H1 (cell line): Measurements from ENCODE around the gene PTH2R. TPM values are rescaled to one million over a fixed set of nuclear protein-coding genes. Genes with fewer than 3 reads are reported as not detected.

Source experiments
- CTCF ChIA-PET: fragments of 300-600 bp; sonication (Branson Sonifier 250); formaldehyde crosslinking; loops from one replicate; lab custom pipeline; 2021; ENCODE audit not compliant: partially characterized antibody; lab: Charles Lee
- POLR2A ChIA-PET: fragments of 300-600 bp; sonication (Branson Sonifier 250); formaldehyde crosslinking; loops from one replicate; lab custom pipeline; 2021; ENCODE audit warnings: inconsistent platforms; ENCODE audit not compliant: partially characterized antibody; lab: Charles Lee
- DNase-seq, 2 experiments: peaks; one replicate each; pipeline versions ENCODE4 v3.0.0 to v3.0.0-alpha.2; 2010 to 2022; ENCODE audit warnings: low spot score in 2 of 2, low read depth in 1 of 2, mixed read lengths in 1 of 2
- FAIRE-seq: peaks from 2 replicates; lab custom pipeline; 2011; peaks lifted over from hg19 to GRCh38; lab: Jason Lieb, UNC
- H2AFZ ChIP-seq: 2 replicates; pipeline ENCODE4 v1.8.1; 2012; ENCODE audit warnings: low read length, inconsistent platforms
- H2AK5ac ChIP-seq: 2 replicates; pipeline ENCODE4 v1.6.1; 2013; ENCODE audit warnings: low read depth, low read length
- H2BK120ac ChIP-seq: replicated peaks from 2 replicates; pipeline ENCODE3; 2013; ENCODE audit warnings: low read depth, low read length, inconsistent platforms
- H2BK12ac ChIP-seq: 2 replicates; pipeline ENCODE4 v1.6.1; 2013; ENCODE audit warnings: low read depth, low read length
- H2BK15ac ChIP-seq: 2 replicates; pipeline ENCODE4 v1.6.1; 2013; ENCODE audit warnings: low read length
- H2BK20ac ChIP-seq: 2 replicates; pipeline ENCODE4 v1.6.1; 2013; ENCODE audit warnings: low read length
- H2BK5ac ChIP-seq: 2 replicates; pipeline ENCODE4 v1.6.1; 2013; ENCODE audit warnings: low read depth, low read length
- H3K14ac ChIP-seq: 2 replicates; pipeline ENCODE4 v1.6.1; 2013; ENCODE audit warnings: inconsistent platforms; ENCODE audit not compliant: insufficient read length
- H3K18ac ChIP-seq: 2 replicates; pipeline ENCODE4 v1.6.1; 2013; ENCODE audit warnings: low read length; ENCODE audit errors: extremely low read depth
- H3K23ac ChIP-seq: 2 replicates; pipeline ENCODE4 v1.6.1; 2013; ENCODE audit warnings: inconsistent platforms; ENCODE audit not compliant: insufficient read length
- H3K23me2 ChIP-seq: 2 replicates; pipeline ENCODE4 v1.6.1; 2013; ENCODE audit warnings: low read depth, low read length
- H3K27ac ChIP-seq: 2 replicates; pipeline ENCODE4 v1.6.1; 2011; ENCODE audit warnings: low read depth, low read length, inconsistent platforms
- H3K27me3 ChIP-seq, 4 experiments: replicated peaks in 1 of 4; 1 replicate in 1 of 4; 2 replicates in 3 of 4; pipeline versions ENCODE4 v1.6.1 to v1.8.1; 2011 to 2013; ENCODE audit warnings: low read length in 3 of 4, mild to moderate bottlenecking in 3 of 4, inconsistent platforms in 2 of 4, mixed read lengths in 2 of 4, moderate library complexity in 1 of 4; ENCODE audit not compliant: control insufficient read depth in 3 of 4, insufficient read depth in 3 of 4; ENCODE audit errors: extremely low read depth in 1 of 4
- H3K36me3 ChIP-seq, 4 experiments: 2 replicates each; pipeline versions ENCODE4 v1.6.1 to v1.8.1; 2011 to 2013; ENCODE audit warnings: mild to moderate bottlenecking in 4 of 4, low read length in 3 of 4, moderate library complexity in 2 of 4, control low read depth in 1 of 4, inconsistent platforms in 1 of 4; ENCODE audit not compliant: insufficient read depth in 4 of 4, control insufficient read depth in 2 of 4
- H3K4ac ChIP-seq: replicated peaks from 2 replicates; pipeline ENCODE3; 2013; ENCODE audit warnings: low read length, low read depth, mixed read lengths, inconsistent platforms; ENCODE audit not compliant: insufficient read length
- H3K4me1 ChIP-seq, 4 experiments: replicated peaks in 1 of 4; 1 replicate in 1 of 4; 2 replicates in 3 of 4; pipeline versions ENCODE4 v1.6.1 to v1.8.1; 2011 to 2013; ENCODE audit warnings: low read length in 3 of 4, inconsistent platforms in 2 of 4, mixed read lengths in 1 of 4; ENCODE audit not compliant: insufficient read depth in 4 of 4, control insufficient read depth in 3 of 4
- H3K4me2 ChIP-seq, 2 experiments: 2 replicates each; pipeline versions ENCODE4 v1.6.1 to v1.8.1; 2011 to 2013; ENCODE audit warnings: low read depth in 2 of 2, low read length in 2 of 2, control low read depth in 1 of 2, inconsistent platforms in 1 of 2, mild to moderate bottlenecking in 1 of 2; ENCODE audit not compliant: insufficient read depth in 1 of 2
- H3K4me3 ChIP-seq, 4 experiments: fragments of 200-600, 300-600 bp in 1 of 4; sonication (generic), shearing (Covaris generic), sonication (Bioruptor Twin) in 1 of 4; 2 replicates each; pipeline versions ENCODE4 v1.5.1 to v1.8.1; 2011 to 2016; ENCODE audit warnings: low read length in 4 of 4, low read depth in 3 of 4, control low read depth in 2 of 4, inconsistent platforms in 2 of 4, mild to moderate bottlenecking in 2 of 4, mixed read lengths in 1 of 4, moderate library complexity in 1 of 4; ENCODE audit not compliant: insufficient read depth in 2 of 4; ENCODE audit errors: extremely low read depth in 1 of 4
- H3K56ac ChIP-seq: replicated peaks from 2 replicates; pipeline ENCODE3; 2013; ENCODE audit warnings: low read depth, mild to moderate bottlenecking, mixed read lengths, low read length, inconsistent platforms; ENCODE audit not compliant: insufficient read length
- H3K79me1 ChIP-seq: 2 replicates; pipeline ENCODE4 v1.6.1; 2013; ENCODE audit warnings: low read depth, low read length, control low read depth
- H3K79me2 ChIP-seq, 2 experiments: 2 replicates each; pipeline versions ENCODE4 v1.6.1 to v1.8.1; 2012 to 2013; ENCODE audit warnings: low read length in 2 of 2, mild to moderate bottlenecking in 2 of 2, inconsistent platforms in 1 of 2; ENCODE audit not compliant: insufficient read depth in 2 of 2, control insufficient read depth in 1 of 2
- H3K9ac ChIP-seq, 4 experiments: replicated peaks in 1 of 4; 1 replicate in 1 of 4; 2 replicates in 3 of 4; pipeline versions ENCODE4 v1.6.1 to v1.8.1; 2011 to 2013; ENCODE audit warnings: low read depth in 3 of 4, low read length in 3 of 4, control low read depth in 2 of 4, mild to moderate bottlenecking in 2 of 4, moderate library complexity in 2 of 4, inconsistent platforms in 1 of 4; ENCODE audit errors: extremely low read depth in 1 of 4
- H3K9me3 ChIP-seq, 2 experiments: 2 replicates each; pipeline versions ENCODE4 v1.6.1 to v1.8.1; 2012 to 2013; ENCODE audit warnings: mild to moderate bottlenecking in 2 of 2, moderate library complexity in 2 of 2, control low read depth in 1 of 2, inconsistent platforms in 1 of 2, low read depth in 1 of 2, low read length in 1 of 2, mixed read lengths in 1 of 2; ENCODE audit not compliant: insufficient read depth in 2 of 2
- H4K20me1 ChIP-seq, 2 experiments: replicated peaks in 1 of 2; 2 replicates each; pipeline versions ENCODE3 to v1.8.1; 2011 to 2013; ENCODE audit warnings: inconsistent platforms in 2 of 2, low read length in 2 of 2, mild to moderate bottlenecking in 1 of 2; ENCODE audit not compliant: insufficient read depth in 2 of 2, control insufficient read depth in 1 of 2
- H4K5ac ChIP-seq: 2 replicates; pipeline ENCODE4 v1.6.1; 2013; ENCODE audit warnings: low read length, low read depth, mixed read lengths, inconsistent platforms; ENCODE audit not compliant: insufficient read length
- H4K8ac ChIP-seq: 2 replicates; pipeline ENCODE4 v1.8.0; 2013; ENCODE audit warnings: mild to moderate bottlenecking, moderate library complexity, low read length, inconsistent platforms; ENCODE audit not compliant: insufficient read depth; ENCODE audit errors: extremely low read depth
- H4K91ac ChIP-seq: replicated peaks from 2 replicates; pipeline ENCODE3; 2013; ENCODE audit warnings: low read length, mixed read lengths, inconsistent platforms; ENCODE audit not compliant: insufficient read length
- CTBP2 ChIP-seq: IDR thresholded peaks from 2 replicates; pipeline ENCODE4 v1.7.0; 2011; ENCODE audit warnings: borderline replicate concordance, mild to moderate bottlenecking, moderate library complexity, mixed read lengths, low read length; ENCODE audit not compliant: insufficient read depth, insufficient read length
- TCF12 ChIP-seq: IDR thresholded peaks from 2 replicates; pipeline ENCODE4 v1.6.1; 2011; ENCODE audit warnings: low read depth, mild to moderate bottlenecking, low read length
- WGBS, 2 experiments: shearing (Covaris generic) in 1 of 2; methylation state at CpG; one replicate each; pipeline versions ENCODE4 v1.1.6 to v1.1.7; 2013 to 2015; ENCODE audit warnings: low lambda C conversion rate in 2 of 2, mixed read lengths in 2 of 2, inconsistent platforms in 1 of 2, low coverage in 1 of 2, missing lambda C conversion rate in 1 of 2; ENCODE audit not compliant: insufficient replicate concordance in 2 of 2, insufficient coverage in 1 of 2, insufficient read length in 1 of 2; ENCODE audit errors: extremely low coverage in 1 of 2, missing lambda C conversion rate in 1 of 2; 5-methylcytosine and 5-hydroxymethylcytosine counted together
- polyA plus RNA-seq, 7 experiments: library from polyadenylated mRNA; depleted of rRNA in 3 of 7; stranded (reverse) in 5 of 7; unstranded in 2 of 7; fragments of >200 nt in 5 of 7; fragments of 200-250 nt in 2 of 7; gene quantifications; 1 replicate in 5 of 7; 2 replicates in 1 of 7; 4 replicates in 1 of 7; pipeline versions ENCODE4 v1.2.1 to v1.2.3, GENCODE V29; 2011 to 2013; ENCODE audit warnings: missing spikeins in 2 of 7, mixed read lengths in 2 of 7
- total RNA-seq: library from RNA; stranded (reverse); fragmentation: NEBNext Ultra II Directional; extraction: Animal tissue kit (Norgen Biotek cat#: 25700); gene quantifications from 2 replicates; pipeline ENCODE4 v1.2.1, GENCODE V29; 2021

Gene PTH2R
- total and polyA plus RNA-seq, 2 of the 8 experiments (the other 6 are each of a cell fraction or from before 2014, with no cell fraction given): 0.19 to 0.38 TPM

DNA sequence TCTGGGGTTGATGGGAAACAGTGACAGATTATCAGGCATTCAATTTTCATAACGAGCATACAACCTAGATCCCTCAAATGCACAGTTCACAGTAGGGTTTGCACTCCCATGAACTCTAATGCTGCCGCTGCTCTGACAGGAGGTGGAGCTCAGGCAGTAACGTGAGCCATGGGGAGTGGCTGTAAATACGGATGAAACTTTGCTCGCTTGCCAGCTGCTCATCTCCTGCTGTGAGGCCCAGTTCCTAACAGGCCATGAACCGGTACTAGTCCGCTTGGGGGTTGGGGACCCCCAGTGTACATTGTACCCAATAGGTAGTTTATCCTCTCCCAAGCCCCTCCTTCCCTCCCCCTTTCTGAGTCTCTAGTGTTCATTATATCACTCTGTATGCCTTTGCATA is 94.6 kb downstream of the PTH2R start:
- peak in 1 of 2 experiments; percentile 55 for DNase-seq

More for the DNA sequence above, 94.6 kb downstream of the PTH2R start:
- peak; percentile 52 for FAIRE-seq
- Histone ChIP-seq H3K23me2 (no peaks in the 10 kb centered on the region), H4K91ac (no peak overlapping the region), H3K27me3 (no peaks in the 10 kb centered on the region), H2BK120ac (no peak overlapping the region), H4K20me1 (no peaks in the 10 kb centered on the region), H2AK5ac (no peak overlapping the region), H3K4me1 (peaks cover 0 to 2% (median 0%) of the 10 kb centered on the region in 4 experiments; a peak in 3 of 7 replicates), H3K36me3 (no peaks in the 10 kb centered on the region), H3K4me3 (no peak overlapping the region; a peak in 1 of 8 replicates), H4K8ac (no peak overlapping the region), H2BK12ac (no peak overlapping the region), H3K9me3 (0 out of 4 replicates have a peak, but pooled peaks cover 0 to 2% of the 10 kb centered on the region in 2 experiments), H3K18ac (no peak overlapping the region), H3K79me1 (no peaks in the 10 kb centered on the region), H3K4ac (no peak overlapping the region), H3K79me2 (no peaks in the 10 kb centered on the region), H3K56ac (no peak overlapping the region), H4K5ac (no peak overlapping the region), H3K4me2 (peak overlapping the region in 1 of 2 experiments; percentile 3; a peak in 1 of 4 replicates), H2BK5ac (no peak overlapping the region), H3K9ac (no peak overlapping the region), H2AFZ (no peak overlapping the region), H3K23ac (no peak overlapping the region), H3K14ac (no peak overlapping the region), H3K27ac (no peak overlapping the region), H2BK20ac (no peak overlapping the region), H2BK15ac (no peak overlapping the region)
- ChIA-PET POLR2A (no interaction called here), CTCF (interaction anchor here (1.1 to 1.9 kb wide), 4 partner anchors 11 to 34 kb away, joined by 3 to 5 read pairs (median 4); no protein-coding TSS in a partner anchor)
- WGBS, 2 experiments: 19% methylated on average over 7 of the region's 7 CpGs; no CpG with 5 or more reads in 1 of the 2 experiments
- TF ChIP-seq TCF12: 0 out of 2 replicates have a peak, but pooled peaks have one; percentile 74
- no peak for TF ChIP-seq CTBP2
